K562 (cell line): ENCODE results near the gene POTEJ. TPM values are rescaled to one million over a fixed set of nuclear protein-coding genes. Genes with fewer than 3 reads are reported as not detected.
"Not testable (repeated sequence)": the region's sequence is repeated elsewhere in the genome, so short reads cannot be mapped to it uniquely, and the experiment has no call there.

Experiments used
- ATAC-seq: fragments of 200-7000 bp; cut with Tn5 transposase; 3 replicates; pipeline ENCODE4 v1.9.1; 2020; ENCODE audit warnings: moderate library complexity
- BruUV-seq: library from RNA; stranded (reverse); fragments of 400-500 nt; replicated peaks from 2 replicates; lab custom pipeline; 2021; lab: Mats Ljungman, UMichigan
- CTCF ChIA-PET: fragments of 300-600 bp; formaldehyde crosslinking; extraction: SDS; loops from one replicate; lab custom pipeline; 2021; ENCODE audit warnings: low intra/inter-chr PET ratio; lab: Yijun Ruan, JAX
- POLR2A ChIA-PET: fragments of 300-600, 350-650 bp; sonication (Branson Sonifier 250); formaldehyde crosslinking; extraction: SDS; loops from one replicate; lab custom pipeline; 2021; ENCODE audit warnings: antibody characterized with exemption, inconsistent platforms; lab: Yijun Ruan, JAX
- DNase-seq, 4 experiments: peaks; one replicate each; pipeline versions ENCODE4 v3.0.0 to v3.0.0-alpha.2; 2011 to 2018; ENCODE audit warnings: low spot score in 3 of 4, mixed read lengths in 3 of 4; ENCODE audit errors: extremely low read depth in 1 of 4
- FAIRE-seq: peaks from 2 replicates; lab custom pipeline; 2011; peaks lifted over from hg19 to GRCh38; lab: Jason Lieb, UNC
- H2AFZ ChIP-seq: 2 replicates; pipeline ENCODE4 v1.6.0; 2011; ENCODE audit warnings: low read depth, low read length, control low read depth, inconsistent platforms
- H3K27ac ChIP-seq: fragments of 200-600 bp; 3 replicates; pipeline ENCODE4 v1.8.0; 2011; ENCODE audit warnings: low read depth, mild to moderate bottlenecking, control low read depth, inconsistent platforms, low read length, moderate library complexity, mixed read lengths; ENCODE audit errors: extremely low read depth
- H3K27me3 ChIP-seq, 2 experiments: fragments of 300-600 bp in 1 of 2; 2 replicates in 1 of 2; 3 replicates in 1 of 2; pipeline versions ENCODE4 v1.6.0 to v1.8.0; 2011; ENCODE audit warnings: inconsistent platforms in 2 of 2, low read length in 2 of 2, mild to moderate bottlenecking in 1 of 2, mixed read lengths in 1 of 2, moderate library complexity in 1 of 2; ENCODE audit not compliant: control insufficient read depth in 2 of 2, insufficient read depth in 2 of 2
- H3K36me3 ChIP-seq: fragments of 300-600 bp; 3 replicates; pipeline ENCODE4 v1.8.0; 2011; ENCODE audit warnings: mild to moderate bottlenecking, low read length, inconsistent platforms; ENCODE audit not compliant: control insufficient read depth, insufficient read depth
- H3K4me1 ChIP-seq, 2 experiments: fragments of 200-600 bp in 1 of 2; replicated peaks in 1 of 2; 2 replicates in 1 of 2; 3 replicates in 1 of 2; pipeline versions ENCODE4 v1.5.1 to v1.8.0; 2011; ENCODE audit warnings: inconsistent platforms in 2 of 2, low read length in 2 of 2, mild to moderate bottlenecking in 1 of 2, mixed read lengths in 1 of 2, moderate library complexity in 1 of 2; ENCODE audit not compliant: control insufficient read depth in 2 of 2, insufficient read depth in 2 of 2
- H3K4me2 ChIP-seq: 2 replicates; pipeline ENCODE4 v1.6.1; 2011; ENCODE audit warnings: low read length, control low read depth, inconsistent platforms, mixed read lengths; ENCODE audit not compliant: insufficient read depth
- H3K4me3 ChIP-seq: fragments of 200-600 bp; sonication (generic), shearing (Covaris generic); 2 replicates; pipeline ENCODE4 v1.5.1; 2016; ENCODE audit warnings: control low read depth, inconsistent platforms
- H3K79me2 ChIP-seq: fragments of 200-600 bp; 3 replicates; pipeline ENCODE4 v1.8.0; 2011; ENCODE audit warnings: low read length, inconsistent platforms; ENCODE audit not compliant: control insufficient read depth, insufficient read depth
- H3K9ac ChIP-seq, 2 experiments: 2 replicates each; pipeline versions ENCODE4 v1.6.0 to v1.6.1; 2011; ENCODE audit warnings: low read depth in 2 of 2, low read length in 2 of 2, control low read depth in 1 of 2, inconsistent platforms in 1 of 2, mild to moderate bottlenecking in 1 of 2, mixed read lengths in 1 of 2; ENCODE audit not compliant: insufficient read depth in 1 of 2
- H3K9me1 ChIP-seq: one replicate; pipeline ENCODE4 v1.6.0; 2011; ENCODE audit warnings: inconsistent platforms, mild to moderate bottlenecking, low read length, moderate library complexity; ENCODE audit not compliant: control insufficient read depth, insufficient read depth
- H3K9me3 ChIP-seq: replicated peaks from 2 replicates; pipeline ENCODE4 v1.5.1; 2011; ENCODE audit warnings: low read depth, low read length, inconsistent platforms; ENCODE audit not compliant: control insufficient read depth, insufficient read depth
- H4K20me1 ChIP-seq: replicated peaks from 2 replicates; pipeline ENCODE4 v1.6.1; 2011; ENCODE audit warnings: low read length, inconsistent platforms, mixed read lengths; ENCODE audit not compliant: control insufficient read depth, insufficient read depth
- CTCF ChIP-seq, 3 experiments: IDR thresholded peaks in 2 of 3; conservative IDR thresholded peaks in 1 of 3; 2 replicates each; pipeline ENCODE4 v1.5.1; 2011 to 2012; ENCODE audit warnings: low read length in 3 of 3, mild to moderate bottlenecking in 3 of 3, control low read depth in 2 of 3, improper control_type of control experiment in 1 of 3, inconsistent platforms in 1 of 3, low read depth in 1 of 3, mixed read lengths in 1 of 3, moderate library complexity in 1 of 3; ENCODE audit not compliant: insufficient read depth in 2 of 3
- REST ChIP-seq, 2 experiments: fragments of 450-650 bp; formaldehyde crosslinking in 1 of 2; IDR thresholded peaks; 2 replicates each; pipeline versions ENCODE4 v1.4.0 to v1.6.1; 2014 to 2020; ENCODE audit warnings: mild to moderate bottlenecking in 2 of 2, borderline replicate concordance in 1 of 2, low read depth in 1 of 2
- whole genome bisulfite sequencing: fragments of 100-300 bp; shearing (Covaris generic); methylation state at CpG from one replicate; pipeline ENCODE4 v1.1.6; 2016; ENCODE audit warnings: low coverage, mixed read lengths; ENCODE audit not compliant: insufficient coverage; ENCODE audit errors: missing lambda C conversion rate; 5-methylcytosine and 5-hydroxymethylcytosine counted together
- in situ Hi-C: fragments of 300-500 bp; cut with MboI; formaldehyde crosslinking; loops from 4 replicates; pipeline ENCODE4 v1.15.0; 2018; ENCODE audit warnings: inconsistent platforms, mixed read lengths
- intact Hi-C: fragments of 100-400 bp; cut with micrococcal nuclease; formaldehyde crosslinking; loops from 2 replicates; pipeline ENCODE4 v1.14.2; 2022
- polyA plus RNA-seq, 8 experiments: library from polyadenylated mRNA; depleted of rRNA in 4 of 8; stranded (reverse) in 5 of 8; unstranded in 3 of 8; fragments of >200 nt; fragmentation: Nextera tagmentation in 2 of 8; fragmentation: Illumina TruSeq in 1 of 8; extraction: Ambion mirVana in 2 of 8; extraction: Trizol in 1 of 8; gene quantifications; 2 replicates each; pipeline versions ENCODE4 v1.2.1 to v1.2.3, GENCODE V29; 2011 to 2014; ENCODE audit warnings: inconsistent platforms in 1 of 8, missing spikeins in 1 of 8
- total RNA-seq, 7 experiments: library from RNA; depleted of rRNA in 6 of 7; stranded (reverse); fragments of >200 nt in 6 of 7; fragmentation: Illumina TruSeq in 2 of 7; extraction: Trizol in 2 of 7; gene quantifications; 2 replicates each; pipeline versions ENCODE4 v1.2.1 to v1.2.3, GENCODE V29; 2011 to 2021; ENCODE audit warnings: low replicate concordance in 1 of 7

The POTEJ gene
- total and polyA plus RNA-seq, 9 of the 15 experiments (the other 6 are each of a cell fraction or from before 2014, with no cell fraction given), result not detected

- TF ChIP-seq REST (IDR thresholded peaks at IDR 0.05; ENCODE audit: borderline replicate concordance) (peak; percentile 24; the same call in 1 of the 2 replicates), CTCF (IDR thresholded peaks at IDR 0.05 in 2 of 3, conservative IDR thresholded peaks at IDR 0.05 in 1 of 3; ENCODE audit: insufficient read depth in 2 of 3, low read depth in 1 of 3, low read length in 3 of 3) (peak; percentile 35 to 56 (median 42); a peak in 5 of 6 replicates)
- TF ChIP-seq REST (CRISPR knock-in tag; IDR thresholded peaks at IDR 0.05; ENCODE audit: low read depth), result not testable (repeated sequence)
These were observed 82.2 kb downstream of the POTEJ start (continued) for GRCh38 chr2:130693474-130693873.

- H3K36me3 ChIP-seq, H2AFZ ChIP-seq, H3K9me1 ChIP-seq, intact Hi-C loops, DNase-seq, H3K4me2 ChIP-seq, H3K9me3 ChIP-seq, POLR2A ChIA-PET, CTCF ChIA-PET, in situ Hi-C loops, H3K27ac ChIP-seq, H3K9ac ChIP-seq, H3K27me3 ChIP-seq, ATAC-seq, H3K4me3 ChIP-seq, H3K4me1 ChIP-seq, H3K79me2 ChIP-seq, FAIRE-seq, H4K20me1 ChIP-seq, BruUV-seq: not testable (repeated sequence)
- 4% methylated on average over 2 of the region's 3 CpGs for WGBS
These were observed 92.0 kb downstream of the POTEJ start for GRCh38 chr2:130703250-130703649.
